Measurements from ENCODE around the gene OTX2.

The OTX2 gene

GRCh38 chr14:56794557-56795283 lies 15.6 kb downstream of the OTX2 start:
- no peak for DNase-seq

GRCh38 chr14:56794088-56794556 lies 16.2 kb downstream of the OTX2 start:
- DNase-seq = no peak

GRCh38 chr14:56789955-56790354 lies 20.3 kb downstream of the OTX2 start:
- no peak for DNase-seq

GRCh38 chr14:56787530-56787929 lies 22.7 kb downstream of the OTX2 start:
- DNase-seq = no peak

- no peak for DNase-seq
These were observed 27.6 kb downstream of the OTX2 start for GRCh38 chr14:56782711-56783110.

GRCh38 chr14:56774503-56774902 lies 35.8 kb downstream of the OTX2 start:
- DNase-seq = no peak

- no peak for DNase-seq
These were observed 39.8 kb downstream of the OTX2 start for GRCh38 chr14:56770512-56770911.

GRCh38 chr14:56760164-56760914 lies 49.9 kb downstream of the OTX2 start:
- no peak for DNase-seq

- no peak for DNase-seq
These were observed 50.6 kb downstream of the OTX2 start for GRCh38 chr14:56759633-56760032.

- DNase-seq = no peak
These were observed 51.2 kb downstream of the OTX2 start for GRCh38 chr14:56759094-56759493.

- peak; percentile 91 to 93 for DNase-seq
These were observed 55.4 kb downstream of the OTX2 start for GRCh38 chr14:56754921-56755320.

GRCh38 chr14:56753396-56753795 lies 56.9 kb downstream of the OTX2 start:
- DNase-seq = no peak

- DNase-seq = no peak
These were observed 57.9 kb downstream of the OTX2 start for GRCh38 chr14:56752428-56752827.

- no peak for DNase-seq
These were observed 58.8 kb downstream of the OTX2 start for GRCh38 chr14:56751471-56751870.
